Measurements from ENCODE around the gene MDGA2.

Gene MDGA2

GRCh38 chr14:47154276-47154797 lies 521.1 kb downstream of the MDGA2 start:
- TF ChIP-seq CTCF (IDR thresholded peaks at IDR 0.05; ENCODE audit: control extremely low read depth, extremely low read depth, low read depth, missing control alignments): no peak
- DNase-seq (ENCODE audit: extremely low spot score): no peak
- POLR2A ChIA-PET: no interaction called here
- CTCF ChIA-PET: no interaction called here

- ChIA-PET POLR2A (no interaction called here), CTCF (no interaction called here)
- no peak for DNase-seq (ENCODE audit: extremely low spot score)
- no peak for TF ChIP-seq CTCF (IDR thresholded peaks at IDR 0.05; ENCODE audit: control extremely low read depth, extremely low read depth, low read depth, missing control alignments)
Observed at GRCh38 chr14:47153746-47154145, 521.7 kb downstream of the MDGA2 start.

GRCh38 chr14:47150267-47150666 lies 525.1 kb downstream of the MDGA2 start:
- no peak for TF ChIP-seq CTCF (IDR thresholded peaks at IDR 0.05; ENCODE audit: control extremely low read depth, extremely low read depth, low read depth, missing control alignments)
- CTCF ChIA-PET: no interaction called here
- DNase-seq (ENCODE audit: extremely low spot score): no peak
- POLR2A ChIA-PET: no interaction called here

- ChIA-PET CTCF (no interaction called here), POLR2A (no interaction called here)
- no peak for DNase-seq (ENCODE audit: extremely low spot score)
- TF ChIP-seq CTCF (IDR thresholded peaks at IDR 0.05; ENCODE audit: control extremely low read depth, extremely low read depth, low read depth, missing control alignments): no peak
Observed at GRCh38 chr14:47149326-47149725, 526.1 kb downstream of the MDGA2 start.

- POLR2A ChIA-PET: no interaction called here
- no peak for TF ChIP-seq CTCF (IDR thresholded peaks at IDR 0.05; ENCODE audit: control extremely low read depth, extremely low read depth, low read depth, missing control alignments)
- DNase-seq (ENCODE audit: extremely low spot score): no peak
- CTCF ChIA-PET: interaction anchor here (1.2 kb wide), 1 partner anchor 21 kb away, joined by 3 read pairs; no protein-coding TSS in a partner anchor
Observed at GRCh38 chr14:47148686-47149085, 526.7 kb downstream of the MDGA2 start.

- CTCF ChIA-PET: no interaction called here
- no peak for TF ChIP-seq CTCF (IDR thresholded peaks at IDR 0.05; ENCODE audit: control extremely low read depth, extremely low read depth, low read depth, missing control alignments)
- POLR2A ChIA-PET: no interaction called here
- no peak for DNase-seq (ENCODE audit: extremely low spot score)
Observed at GRCh38 chr14:47120645-47121044, 554.8 kb downstream of the MDGA2 start.

GRCh38 chr14:47103771-47104170 lies 571.6 kb downstream of the MDGA2 start:
- CTCF ChIA-PET: no interaction called here
- POLR2A ChIA-PET: no interaction called here
- DNase-seq (ENCODE audit: extremely low spot score): no peak
- TF ChIP-seq CTCF (IDR thresholded peaks at IDR 0.05; ENCODE audit: control extremely low read depth, extremely low read depth, low read depth, missing control alignments): no peak

Data from GM10248 (cell line).